ENCODE measurements around the gene HAO2.

DNA sequence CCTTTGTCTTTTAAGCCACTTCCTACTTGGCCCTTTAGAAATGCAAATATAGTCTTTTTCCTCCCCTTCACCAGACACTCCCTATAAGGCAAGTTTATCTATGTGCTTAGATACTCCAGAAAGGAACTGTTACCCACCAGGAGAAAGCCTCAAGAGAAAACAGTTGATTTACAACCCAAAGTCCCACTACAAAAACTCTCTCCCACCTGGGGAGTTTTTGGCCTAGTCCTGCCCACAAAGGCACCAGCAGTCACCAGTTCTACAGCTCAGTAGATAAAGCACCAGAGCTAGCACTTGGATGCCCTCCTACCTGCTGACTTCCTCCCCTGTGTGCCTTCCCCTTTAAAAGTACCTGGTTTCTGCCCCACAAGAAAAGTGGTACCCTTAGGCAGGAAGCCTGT, 27.7 kb upstream of the HAO2 start:
- TF ChIP-seq CTCF (IDR thresholded peaks at IDR 0.05 in 8 of 11, conservative IDR thresholded peaks at IDR 0.05 in 3 of 11) (no peak), POLR2A (IDR thresholded peaks at IDR 0.05) (no peak), POLR2AphosphoS5 (IDR thresholded peaks at IDR 0.05) (no peak)
